Measurements from ENCODE around the gene MYF5. TPM values are rescaled to one million over a fixed set of nuclear protein-coding genes. Genes with fewer than 3 reads are reported as not detected.

Gene MYF5
- total RNA-seq, 2 donors from 2014 or later: 4.1 TPM; not detected in 1

GRCh38 chr12:80707126-80707829 is 9.4 kb upstream of the MYF5 start, which contains the start of gene MYF6:
MYF6 (plus strand) TSS chr12:80707634; CDS start chr12:80707720, 86 bp downstream.
- TF ChIP-seq POLR2AphosphoS5 (IDR thresholded peaks at IDR 0.05): no peak
- TF ChIP-seq CTCF (IDR thresholded peaks at IDR 0.05): no peak
- TF ChIP-seq POLR2A (IDR thresholded peaks at IDR 0.05): no peak

GRCh38 chr12:80707830-80708258 is 8.9 kb upstream of the MYF5 start:
- H3K36me3 ChIP-seq: no peaks in the 10 kb centered on the region
- intact Hi-C loops (cut with DNase I): no loop called here
- H3K9me3 ChIP-seq: no peaks in the 10 kb centered on the region
- WGBS: 58% methylated on average over 21 of the region's 21 CpGs
- no peaks in the 10 kb centered on the region for H3K27me3 ChIP-seq (replicated peaks; ENCODE audit: insufficient read depth)
- no peaks in the 10 kb centered on the region for H3K4me1 ChIP-seq (replicated peaks)
- DNase-seq (ENCODE audit: low spot score): no peak
- no peak overlapping the region for H3K27ac ChIP-seq
- TF ChIP-seq CTCF (IDR thresholded peaks at IDR 0.05) (no peak), POLR2AphosphoS5 (IDR thresholded peaks at IDR 0.05) (no peak), POLR2A (IDR thresholded peaks at IDR 0.05) (no peak)
- no peak overlapping the region for H3K4me3 ChIP-seq

More at GRCh38 chr12:80707126-80707829, 9.4 kb upstream of the MYF5 start, which contains the start of gene MYF6:
- intact Hi-C loops (cut with DNase I): no loop called here
- no peak for DNase-seq (ENCODE audit: low spot score)
- H3K4me3 ChIP-seq: no peak within 1 kb of the TSS
- H3K4me1 ChIP-seq (replicated peaks): no peaks in the 10 kb centered on the region
- H3K9me3 ChIP-seq: no peaks in the 10 kb centered on the region
- no peaks in the 10 kb centered on the region for H3K36me3 ChIP-seq
- WGBS: 71% methylated on average over 4 of the region's 4 CpGs
- H3K27ac ChIP-seq: no peak within 1 kb of the TSS
- H3K27me3 ChIP-seq (replicated peaks; ENCODE audit: insufficient read depth): no peaks in the 10 kb centered on the region

- no peak for TF ChIP-seq CTCF (IDR thresholded peaks at IDR 0.05)
- Histone ChIP-seq H3K36me3 (no peaks in the 10 kb centered on the region), H3K9me3 (no peaks in the 10 kb centered on the region), H3K4me3 (no peak overlapping the region), H3K4me1 (replicated peaks) (no peaks in the 10 kb centered on the region), H3K27ac (no peak overlapping the region), H3K27me3 (replicated peaks; ENCODE audit: insufficient read depth) (no peaks in the 10 kb centered on the region)
- WGBS: 33% methylated on average over 50 of the region's 50 CpGs
- intact Hi-C loops (cut with DNase I): no loop called here
- no peak for DNase-seq (ENCODE audit: low spot score)
Observed at GRCh38 chr12:80708259-80708974, 8.3 kb upstream of the MYF5 start.

- H3K9me3 ChIP-seq: no peaks in the 10 kb centered on the region
- no peak overlapping the region for H3K4me3 ChIP-seq
- H3K4me1 ChIP-seq (replicated peaks): no peaks in the 10 kb centered on the region
- no peak for DNase-seq (ENCODE audit: low spot score)
- no peaks in the 10 kb centered on the region for H3K36me3 ChIP-seq
- WGBS: 67% methylated on average over 10 of the region's 10 CpGs
- no peak overlapping the region for H3K27ac ChIP-seq
- H3K27me3 ChIP-seq (replicated peaks; ENCODE audit: insufficient read depth): no peaks in the 10 kb centered on the region
- intact Hi-C loops (cut with DNase I): no loop called here
- TF ChIP-seq CTCF (IDR thresholded peaks at IDR 0.05) (no peak), POLR2A (IDR thresholded peaks at IDR 0.05) (no peak), POLR2AphosphoS5 (IDR thresholded peaks at IDR 0.05) (no peak)
Observed at GRCh38 chr12:80708975-80709328, 7.8 kb upstream of the MYF5 start.

Measured in prostate gland (tissue), 2 donors.